Stimulated activated CD4-positive, alpha-beta T cell treated with anti-CD3 and anti-CD28 coated beads, TNF-alpha, amount 100 ng/mL, for 24 hours (primary cell): ENCODE data around the gene AGPAT2.

ENCODE experiments used
- DNase-seq, 3 experiments: peaks; one replicate each; pipeline ENCODE4 v3.0.0-alpha.2; 2020; ENCODE audit warnings: low read depth in 3 of 3

The AGPAT2 gene

DNA sequence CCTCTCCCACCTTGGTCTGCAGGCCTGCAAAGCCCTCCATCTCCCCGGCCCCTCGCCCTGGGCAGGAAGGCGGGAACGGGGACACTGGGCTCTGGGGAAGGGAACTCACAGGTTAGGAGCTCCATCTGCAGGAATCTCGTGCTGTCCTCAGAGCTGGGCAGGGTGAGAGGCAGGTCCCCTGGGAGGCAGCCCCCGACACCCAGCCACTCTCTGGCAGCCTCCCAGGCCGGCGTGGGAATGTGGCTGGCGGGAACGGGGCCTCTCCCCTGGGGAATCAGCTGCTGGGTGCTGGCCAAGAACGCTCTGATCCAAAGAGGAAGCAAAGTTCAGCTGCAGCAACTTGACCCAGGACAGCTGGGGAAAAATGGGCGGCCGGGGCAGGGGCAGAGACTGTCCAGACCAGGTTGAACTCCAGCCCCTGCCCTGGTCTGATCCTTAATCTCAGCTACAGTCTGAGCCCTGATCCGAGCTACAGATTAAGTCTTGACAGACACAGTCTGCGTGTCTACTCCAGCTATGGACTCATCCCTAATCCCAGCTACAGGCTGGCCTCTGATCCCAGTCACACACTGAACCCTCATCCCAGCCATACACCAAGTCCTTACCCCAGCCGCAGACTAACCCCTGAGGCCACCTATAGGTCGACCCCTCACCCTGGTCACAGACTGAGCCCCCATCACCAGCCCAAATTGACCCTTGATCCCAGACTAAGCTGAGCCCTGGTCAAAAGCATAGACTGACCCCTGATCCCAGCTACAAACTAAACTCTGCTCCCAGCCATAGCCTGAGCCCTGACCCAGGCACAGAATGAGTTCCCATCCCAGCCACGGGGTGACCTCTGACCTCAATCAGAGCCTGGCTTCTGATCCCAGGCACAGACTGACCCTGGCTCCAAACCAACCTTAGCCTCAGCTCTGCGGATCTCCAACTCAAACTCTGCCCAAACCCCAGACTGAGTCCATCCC is 61.9 kb downstream of the AGPAT2 start:
- no peak for DNase-seq

DNA sequence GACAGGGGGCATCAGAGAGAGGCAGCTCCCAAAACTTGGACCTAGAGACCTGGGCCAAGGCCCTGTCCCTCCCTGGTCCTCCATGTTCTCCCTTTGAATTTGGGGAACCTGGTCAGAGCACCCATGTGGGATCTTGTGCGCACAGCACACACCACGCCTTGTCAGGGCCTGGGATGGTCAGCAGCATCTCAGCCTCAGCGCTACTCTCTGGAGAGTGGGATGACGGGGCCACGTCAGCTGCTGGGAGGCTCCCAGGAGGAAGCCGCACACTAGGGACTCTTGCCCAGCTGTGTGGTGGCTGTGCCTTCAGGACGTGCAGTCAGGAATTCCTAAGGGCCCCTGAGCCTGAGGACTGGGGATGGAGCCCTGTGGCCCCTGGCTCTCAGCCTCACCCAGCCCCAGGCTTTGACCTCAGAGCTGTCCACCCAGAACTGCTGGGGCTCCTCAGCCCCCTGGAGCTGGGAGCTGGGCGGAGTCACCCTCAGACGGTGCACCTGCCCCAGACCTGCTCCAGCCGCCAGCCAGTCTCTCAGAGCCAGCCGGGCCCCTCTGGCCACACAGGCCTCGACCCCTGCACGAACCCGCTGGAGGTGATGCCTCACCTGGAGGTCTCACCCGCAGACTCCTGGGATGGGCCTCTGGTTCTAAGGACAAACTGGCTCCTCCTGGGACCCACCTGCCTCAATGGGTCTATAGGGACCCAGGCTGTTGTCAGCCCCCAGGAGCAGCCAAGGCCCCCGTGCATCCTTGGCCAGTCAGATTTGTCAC is 62.9 kb downstream of the AGPAT2 start:
- DNase-seq: no peak

GRCh38 chr9:136623842-136624183 is 63.4 kb downstream of the AGPAT2 start:
- no peak for DNase-seq
